IPS-15b (cell line): ENCODE data around the gene FKBP7.
"Not testable (repeated sequence)": the region's sequence is repeated elsewhere in the genome, so short reads cannot be mapped to it uniquely, and the experiment has no call there.

Experiments used
- H3K27me3 ChIP-seq: one replicate; pipeline ENCODE4 v1.6.1; 2013; ENCODE audit warnings: low read length; ENCODE audit not compliant: control insufficient read depth, insufficient read depth
- H3K36me3 ChIP-seq: one replicate; pipeline ENCODE4 v1.6.1; 2013; ENCODE audit warnings: low read length; ENCODE audit not compliant: control insufficient read depth, insufficient read depth
- H3K4me1 ChIP-seq: one replicate; pipeline ENCODE4 v1.6.1; 2013; ENCODE audit warnings: mild to moderate bottlenecking, low read length; ENCODE audit not compliant: control insufficient read depth, insufficient read depth
- H3K4me3 ChIP-seq: one replicate; pipeline ENCODE4 v1.5.1; 2013; ENCODE audit warnings: low read depth, low read length
- H3K9ac ChIP-seq: one replicate; pipeline ENCODE4 v1.6.1; 2013; ENCODE audit warnings: low read depth, mild to moderate bottlenecking, low read length
- H3K9me3 ChIP-seq: one replicate; pipeline ENCODE4 v1.6.1; 2013; ENCODE audit warnings: mild to moderate bottlenecking, low read length; ENCODE audit not compliant: control insufficient read depth, insufficient read depth

Gene FKBP7

DNA sequence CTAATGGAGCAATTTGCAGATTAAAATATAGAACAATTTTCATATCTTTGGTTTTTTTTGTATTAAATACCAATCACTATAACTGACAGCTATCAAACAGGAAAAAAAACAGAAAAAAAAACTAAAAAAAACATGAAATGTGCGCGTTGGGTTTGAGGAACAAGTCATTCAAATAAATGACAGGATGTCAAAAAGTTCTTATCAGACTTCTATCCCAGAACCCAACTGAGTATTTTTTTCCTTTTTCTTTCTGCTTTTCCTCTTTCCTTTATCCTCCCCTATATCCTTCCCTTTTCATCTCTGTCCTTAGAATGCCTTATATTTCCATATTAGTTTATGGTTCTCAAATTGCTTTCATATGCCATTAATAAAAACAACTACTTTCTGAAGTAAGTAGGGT lies 41.7 kb downstream of the FKBP7 start:
- Histone ChIP-seq H3K9ac (no peak overlapping the region), H3K4me1 (no peaks in the 10 kb centered on the region), H3K9me3 (no peaks in the 10 kb centered on the region), H3K36me3 (no peaks in the 10 kb centered on the region), H3K4me3 (no peak overlapping the region), H3K27me3 (no peaks in the 10 kb centered on the region)

DNA sequence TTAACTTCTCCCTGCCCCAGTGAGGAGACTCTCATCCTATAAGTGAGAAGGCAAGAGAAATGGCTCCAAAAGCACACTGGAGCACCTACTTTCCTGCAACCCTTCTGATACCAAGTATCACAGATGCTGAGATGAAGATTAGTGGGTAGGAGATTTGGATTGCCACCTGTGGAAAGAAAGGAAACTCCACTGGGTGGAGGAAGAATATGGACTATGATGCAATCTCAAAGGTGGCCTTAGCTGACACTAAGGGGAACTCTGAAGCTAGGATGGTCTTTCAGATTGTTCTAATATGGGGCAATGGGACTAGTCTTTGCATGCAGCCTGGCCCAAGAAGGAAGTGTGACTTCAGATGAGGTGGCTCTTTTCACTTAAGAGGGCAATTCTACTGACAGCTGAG lies 49.1 kb downstream of the FKBP7 start:
- no peaks in the 10 kb centered on the region for H3K27me3 ChIP-seq
- no peaks in the 10 kb centered on the region for H3K4me1 ChIP-seq
- no peaks in the 10 kb centered on the region for H3K9me3 ChIP-seq
- H3K36me3 ChIP-seq, result peaks cover 3% of the 10 kb centered on the region
- H3K4me3 ChIP-seq, result no peak overlapping the region
- no peak overlapping the region for H3K9ac ChIP-seq

DNA sequence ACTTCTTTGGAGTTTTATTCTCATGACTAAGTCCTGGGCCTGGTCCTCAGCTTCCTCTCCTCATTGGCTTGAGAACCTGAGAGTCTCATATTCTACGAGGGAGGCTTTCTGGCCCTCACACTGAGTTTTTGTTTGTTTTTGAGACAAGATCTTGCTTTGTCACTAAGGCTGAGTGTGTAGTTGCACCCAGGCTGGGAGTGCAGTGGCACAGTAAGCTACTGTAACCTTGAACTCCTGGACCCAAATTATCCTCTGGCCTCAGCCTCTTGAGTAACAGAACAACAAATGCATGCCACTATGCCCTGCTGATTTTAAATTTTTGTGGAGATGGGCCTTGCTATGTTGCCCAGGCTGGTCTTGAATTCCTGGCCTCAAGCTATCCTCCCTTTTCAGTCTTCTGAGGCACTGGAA lies 50.0 kb downstream of the FKBP7 start:
- Histone ChIP-seq H3K4me1 (no peaks in the 10 kb centered on the region), H3K9ac (no peak overlapping the region), H3K4me3 (no peak overlapping the region), H3K9me3 (no peaks in the 10 kb centered on the region), H3K27me3 (no peaks in the 10 kb centered on the region), H3K36me3 (peaks cover 3% of the 10 kb centered on the region)

DNA sequence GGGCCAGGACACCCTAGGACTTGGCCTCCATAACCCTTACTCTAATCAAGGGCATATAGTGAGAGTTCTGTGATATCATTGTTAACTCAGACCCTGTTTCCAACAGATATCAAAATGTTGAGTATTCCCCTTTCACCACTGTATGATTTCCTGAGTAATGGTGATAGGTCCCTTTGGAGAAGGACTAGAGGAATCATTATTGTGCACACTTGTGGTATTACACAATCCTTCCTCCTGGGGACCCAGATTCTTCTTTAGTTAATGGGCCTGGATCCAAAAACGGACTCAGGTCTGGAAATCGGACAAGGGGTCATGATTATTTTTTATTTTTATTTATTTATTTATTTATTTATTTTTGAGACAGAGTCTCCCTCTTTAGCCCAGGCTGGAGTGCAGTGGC lies 50.9 kb downstream of the FKBP7 start:
- no peak overlapping the region for H3K9ac ChIP-seq
- no peaks in the 10 kb centered on the region for H3K27me3 ChIP-seq
- H3K4me3 ChIP-seq, result no peak overlapping the region
- H3K9me3 ChIP-seq, result no peaks in the 10 kb centered on the region
- H3K4me1 ChIP-seq, result no peaks in the 10 kb centered on the region
- peaks cover 3% of the 10 kb centered on the region for H3K36me3 ChIP-seq

DNA sequence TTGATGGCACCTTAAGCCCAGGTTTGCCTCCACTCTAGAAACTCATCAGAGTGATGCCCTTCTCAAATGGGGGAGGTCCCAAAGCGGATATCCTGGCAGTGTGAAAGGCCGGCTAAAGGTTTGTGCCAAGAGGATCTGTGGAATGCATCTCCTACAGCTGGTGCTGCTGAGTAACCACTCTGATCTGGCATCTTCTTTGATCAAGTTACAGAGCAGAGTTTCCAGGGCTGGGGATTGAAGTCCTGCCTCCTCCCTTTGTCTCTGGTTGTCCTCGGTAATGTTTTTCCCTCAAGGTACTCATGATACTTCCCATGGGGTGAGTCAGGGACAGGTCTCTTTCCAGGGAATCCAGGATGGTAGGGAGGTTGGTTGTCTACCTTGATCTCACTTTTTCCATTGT lies 52.0 kb downstream of the FKBP7 start:
- Histone ChIP-seq H3K4me1 (no peaks in the 10 kb centered on the region), H3K36me3 (peaks cover 4% of the 10 kb centered on the region), H3K27me3 (no peaks in the 10 kb centered on the region), H3K9me3 (no peaks in the 10 kb centered on the region), H3K4me3 (no peak overlapping the region), H3K9ac (no peak overlapping the region)

DNA sequence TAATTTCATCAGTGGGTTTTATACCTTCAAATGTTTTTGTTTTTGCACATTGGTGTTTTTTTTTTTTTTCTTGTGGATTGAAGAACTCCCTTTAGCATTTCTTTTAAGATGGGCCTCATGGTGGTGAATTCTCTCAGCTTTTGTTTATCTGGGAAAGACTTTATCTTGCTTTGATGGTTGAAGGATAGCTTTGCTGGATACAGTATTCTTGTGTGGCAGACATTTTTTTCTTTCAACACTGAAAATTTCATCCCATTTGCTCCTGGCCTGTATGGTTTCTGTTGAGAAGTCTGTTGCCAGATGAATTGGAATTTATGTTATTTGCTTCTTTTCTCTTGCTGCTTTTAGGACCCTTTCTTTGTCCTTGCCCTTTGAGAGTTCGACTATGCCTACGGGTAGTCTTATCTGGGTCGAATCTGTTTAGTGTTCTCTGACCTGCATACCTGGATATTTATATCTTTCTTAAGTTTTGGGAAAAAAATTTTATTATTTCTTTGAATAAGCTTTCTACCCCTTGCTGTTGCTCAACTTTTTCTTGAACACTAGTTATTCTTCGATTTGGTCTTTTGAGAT lies 53.1 kb downstream of the FKBP7 start:
- Histone ChIP-seq H3K9me3 (no peaks in the 10 kb centered on the region), H3K9ac (no peak overlapping the region), H3K4me3 (no peak overlapping the region), H3K27me3 (no peaks in the 10 kb centered on the region), H3K4me1 (no peaks in the 10 kb centered on the region), H3K36me3 (peaks cover 7% of the 10 kb centered on the region)

DNA sequence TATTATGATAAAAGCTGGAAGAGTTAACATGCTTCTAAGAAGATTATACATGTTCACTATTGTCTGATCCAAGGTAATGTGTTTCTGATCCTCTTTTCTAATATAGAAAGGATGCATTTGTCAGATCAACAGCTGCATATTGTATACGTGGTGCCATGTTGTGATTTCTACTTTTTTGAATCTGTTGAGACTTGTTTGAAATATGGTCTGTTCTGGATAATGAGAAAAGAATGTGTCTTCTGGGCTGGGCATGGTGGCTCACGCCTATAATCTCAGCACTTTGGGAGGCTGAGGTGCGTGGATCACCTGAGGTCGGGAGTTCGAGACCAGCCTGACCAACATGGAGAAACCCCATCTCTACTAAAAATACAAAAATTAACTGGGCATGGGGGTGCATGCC lies 54.7 kb downstream of the FKBP7 start:
- not testable (repeated sequence) for H3K27me3 ChIP-seq, H3K36me3 ChIP-seq, H3K9ac ChIP-seq, H3K4me1 ChIP-seq, H3K9me3 ChIP-seq, H3K4me3 ChIP-seq

DNA sequence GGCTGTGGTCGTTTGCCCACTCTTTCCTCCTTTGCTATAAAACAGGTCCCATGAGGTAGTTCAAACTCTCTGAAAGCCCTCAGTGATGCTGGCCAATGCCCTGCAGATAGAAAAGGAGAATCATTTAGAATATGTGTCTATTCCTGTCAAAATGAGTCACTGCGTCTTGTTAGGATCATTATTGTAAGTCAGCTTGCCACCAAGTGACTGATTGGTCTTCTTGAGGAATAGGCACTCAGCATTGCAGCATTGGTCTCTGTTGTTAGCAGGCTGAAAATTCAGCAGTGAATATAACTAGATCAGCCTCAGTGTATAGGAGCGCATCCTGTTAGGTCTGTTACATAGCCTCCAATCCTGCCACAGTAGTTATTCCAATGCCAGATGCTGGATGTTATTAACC lies 56.3 kb downstream of the FKBP7 start:
- Histone ChIP-seq H3K36me3 (peaks cover 7% of the 10 kb centered on the region), H3K27me3 (no peaks in the 10 kb centered on the region), H3K4me1 (no peaks in the 10 kb centered on the region), H3K4me3 (no peak overlapping the region), H3K9ac (no peak overlapping the region), H3K9me3 (no peaks in the 10 kb centered on the region)

DNA sequence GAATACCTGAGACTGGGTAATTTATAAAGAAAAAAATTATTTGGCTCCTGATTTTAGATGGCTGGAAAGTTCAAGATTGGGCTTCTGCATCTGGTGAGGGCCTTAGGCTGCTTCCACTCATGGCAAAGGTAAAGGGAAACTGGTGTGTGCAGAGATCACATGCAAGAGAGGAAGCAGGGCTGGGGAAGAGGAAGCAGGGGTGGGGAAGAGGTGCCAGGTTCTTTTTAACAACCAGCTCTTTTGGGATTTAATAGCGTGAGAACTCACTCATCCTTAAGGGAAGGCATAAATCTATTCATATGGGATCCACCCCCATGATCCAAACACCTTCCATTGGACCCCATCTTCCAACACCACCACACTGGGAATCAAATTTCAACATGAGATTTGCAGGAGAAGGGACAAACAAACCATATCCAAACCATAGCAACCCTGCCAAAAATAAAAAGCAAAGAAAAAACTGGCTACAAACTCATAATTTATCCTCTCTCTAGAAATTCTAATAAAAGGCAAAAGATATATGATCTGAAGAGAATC lies 57.9 kb downstream of the FKBP7 start:
- no peak overlapping the region for H3K9ac ChIP-seq
- H3K36me3 ChIP-seq, result peaks cover 4% of the 10 kb centered on the region
- H3K4me1 ChIP-seq, result no peaks in the 10 kb centered on the region
- no peaks in the 10 kb centered on the region for H3K27me3 ChIP-seq
- no peaks in the 10 kb centered on the region for H3K9me3 ChIP-seq
- no peak overlapping the region for H3K4me3 ChIP-seq

DNA sequence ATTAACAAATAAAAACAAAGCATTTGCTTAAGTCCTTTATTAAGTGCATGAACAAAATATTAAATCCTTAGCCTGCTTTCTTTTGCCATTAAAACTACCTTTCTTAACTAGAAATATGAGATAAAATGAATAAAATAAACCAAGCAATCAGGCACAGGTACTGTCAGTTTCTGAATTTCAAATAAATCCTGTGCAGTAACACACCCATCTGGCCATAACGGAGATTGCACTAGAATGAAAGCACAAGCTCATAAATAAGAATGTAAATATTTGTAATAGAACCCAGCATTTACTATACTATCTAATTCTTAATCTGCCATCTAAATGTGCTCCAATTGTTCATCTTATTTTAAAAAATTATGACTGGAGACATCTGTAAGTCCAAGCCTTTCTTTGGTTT lies 59.3 kb downstream of the FKBP7 start:
- no peaks in the 10 kb centered on the region for H3K27me3 ChIP-seq
- H3K36me3 ChIP-seq, result peaks cover 4% of the 10 kb centered on the region
- H3K4me1 ChIP-seq, result peaks cover 2% of the 10 kb centered on the region
- H3K4me3 ChIP-seq, result no peak overlapping the region
- no peak overlapping the region for H3K9ac ChIP-seq
- H3K9me3 ChIP-seq, result no peaks in the 10 kb centered on the region

DNA sequence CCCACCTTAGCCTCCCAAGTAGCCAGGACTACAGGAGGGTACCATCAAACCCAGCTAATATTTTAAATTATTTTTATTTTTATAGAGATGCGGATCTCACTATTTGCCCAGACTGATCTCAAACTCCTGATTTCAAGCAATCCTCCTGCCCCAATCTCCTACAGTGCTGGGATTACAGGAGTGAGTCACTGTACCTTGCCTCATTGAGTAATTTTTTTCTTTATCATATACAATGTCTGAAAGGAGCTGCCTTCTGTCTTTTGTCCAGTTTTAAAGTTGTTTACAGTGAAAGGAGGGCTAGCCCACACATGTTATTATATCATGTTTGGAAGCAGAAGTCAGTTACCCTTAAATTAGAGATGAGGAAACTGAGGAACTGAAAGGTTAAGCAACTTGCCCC lies 60.0 kb downstream of the FKBP7 start:
- H3K9ac ChIP-seq, result no peak overlapping the region
- no peaks in the 10 kb centered on the region for H3K9me3 ChIP-seq
- no peaks in the 10 kb centered on the region for H3K27me3 ChIP-seq
- H3K4me1 ChIP-seq, result peaks cover 2% of the 10 kb centered on the region
- H3K4me3 ChIP-seq, result no peak overlapping the region
- H3K36me3 ChIP-seq, result peaks cover 4% of the 10 kb centered on the region

DNA sequence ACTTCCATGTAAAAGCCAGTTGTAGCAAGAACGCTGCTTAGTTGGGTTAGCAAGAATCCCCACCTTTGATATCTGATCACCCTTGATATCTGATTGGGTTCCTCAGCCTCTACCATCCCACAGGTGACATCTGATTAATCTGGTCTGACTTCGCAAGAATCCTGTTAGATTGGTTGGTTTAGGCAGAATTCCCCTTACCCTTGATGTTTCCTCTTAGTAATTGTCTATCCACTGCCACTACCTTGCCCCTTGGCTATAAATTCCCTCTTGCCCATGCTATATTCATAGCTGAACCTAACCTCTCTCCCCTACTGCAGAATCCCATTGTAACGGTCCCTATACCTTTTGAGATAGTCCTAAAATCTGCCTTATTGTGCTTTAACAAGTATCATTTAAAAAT lies 60.5 kb downstream of the FKBP7 start:
- no peak overlapping the region for H3K4me3 ChIP-seq
- H3K9me3 ChIP-seq, result no peaks in the 10 kb centered on the region
- no peaks in the 10 kb centered on the region for H3K27me3 ChIP-seq
- H3K4me1 ChIP-seq, result peaks cover 2% of the 10 kb centered on the region
- peaks cover 4% of the 10 kb centered on the region for H3K36me3 ChIP-seq
- H3K9ac ChIP-seq, result no peak overlapping the region
